Measurements from ENCODE around the gene CACNA2D3.

DNA sequence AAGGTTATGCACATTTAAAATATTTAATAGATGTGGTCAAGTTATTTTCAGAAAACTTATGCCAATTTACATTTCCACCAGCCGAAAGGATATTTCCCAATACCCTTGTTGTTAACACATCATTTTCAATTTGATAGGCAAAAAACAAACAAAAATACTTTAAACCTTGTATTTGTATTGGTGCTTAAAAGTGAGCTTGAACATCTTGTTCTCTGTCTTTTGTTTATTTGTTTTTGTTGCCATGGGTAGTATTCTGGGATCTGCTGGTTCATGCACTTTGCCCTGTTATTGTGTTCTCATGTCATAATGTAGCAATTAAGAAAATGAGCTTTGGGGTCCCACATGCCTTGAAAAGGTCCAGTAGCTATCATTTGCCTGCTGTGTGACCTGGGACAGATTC, 614.1 kb downstream of the CACNA2D3 start:
- TF ChIP-seq, protein P1, sequence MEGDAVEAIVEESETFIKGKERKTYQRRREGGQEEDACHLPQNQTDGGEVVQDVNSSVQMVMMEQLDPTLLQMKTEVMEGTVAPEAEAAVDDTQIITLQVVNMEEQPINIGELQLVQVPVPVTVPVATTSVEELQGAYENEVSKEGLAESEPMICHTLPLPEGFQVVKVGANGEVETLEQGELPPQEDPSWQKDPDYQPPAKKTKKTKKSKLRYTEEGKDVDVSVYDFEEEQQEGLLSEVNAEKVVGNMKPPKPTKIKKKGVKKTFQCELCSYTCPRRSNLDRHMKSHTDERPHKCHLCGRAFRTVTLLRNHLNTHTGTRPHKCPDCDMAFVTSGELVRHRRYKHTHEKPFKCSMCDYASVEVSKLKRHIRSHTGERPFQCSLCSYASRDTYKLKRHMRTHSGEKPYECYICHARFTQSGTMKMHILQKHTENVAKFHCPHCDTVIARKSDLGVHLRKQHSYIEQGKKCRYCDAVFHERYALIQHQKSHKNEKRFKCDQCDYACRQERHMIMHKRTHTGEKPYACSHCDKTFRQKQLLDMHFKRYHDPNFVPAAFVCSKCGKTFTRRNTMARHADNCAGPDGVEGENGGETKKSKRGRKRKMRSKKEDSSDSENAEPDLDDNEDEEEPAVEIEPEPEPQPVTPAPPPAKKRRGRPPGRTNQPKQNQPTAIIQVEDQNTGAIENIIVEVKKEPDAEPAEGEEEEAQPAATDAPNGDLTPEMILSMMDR (IDR thresholded peaks at IDR 0.05), result no peak
- TF ChIP-seq POLR2AphosphoS5 (IDR thresholded peaks at IDR 0.05; ENCODE audit: insufficient read depth in 1 of 2, low read depth in 1 of 2), result no peak
- TF ChIP-seq POLR2A (IDR thresholded peaks at IDR 0.05), result no peak
